Measurements from ENCODE around the gene SUSD3. TPM values are rescaled to one million over a fixed set of nuclear protein-coding genes. Genes with fewer than 3 reads are reported as not detected.
A peak's percentile ranks its signal among the peaks of the same experiment; 100 is the strongest.
"Not testable (repeated sequence)": the region's sequence is repeated elsewhere in the genome, so short reads cannot be mapped to it uniquely, and the experiment has no call there.

The SUSD3 gene
- total RNA-seq, 2 experiments from 2014 or later: 33.9 to 35.6 TPM

DNA sequence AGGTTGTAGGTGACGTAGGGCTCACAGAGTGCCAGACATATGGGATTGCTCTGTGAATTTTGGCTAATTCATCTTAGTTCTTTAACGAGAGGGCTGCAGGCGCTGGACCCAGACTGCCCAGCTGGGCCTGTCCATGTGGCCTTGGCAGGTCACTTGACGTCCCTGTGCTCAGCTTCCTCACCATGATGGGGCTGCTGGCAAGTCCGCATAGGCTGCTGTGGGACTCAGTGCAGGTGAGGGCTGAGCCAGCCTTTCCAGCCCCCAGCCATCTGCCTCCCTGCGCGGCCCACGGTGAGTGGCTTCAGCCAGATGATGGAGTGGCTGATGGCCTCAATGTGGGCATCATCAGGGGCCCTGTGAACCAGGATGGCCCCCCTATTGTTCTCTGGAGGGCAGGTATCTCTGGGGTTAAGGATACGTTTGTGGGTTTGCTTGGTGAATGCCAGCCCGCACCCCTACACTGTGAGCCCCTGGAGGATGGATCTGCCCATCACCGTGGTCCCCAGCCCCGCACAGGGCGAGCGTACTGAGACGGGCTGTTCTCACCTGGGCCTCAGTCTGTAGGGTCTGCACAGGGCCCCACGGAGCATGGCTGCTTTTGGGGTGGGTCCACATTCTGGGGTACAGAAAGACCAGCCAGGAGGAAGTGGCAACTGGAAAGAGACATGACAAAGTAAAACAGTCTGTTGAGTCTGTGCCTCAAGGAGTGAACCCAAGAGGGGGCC is 41.2 kb downstream of the SUSD3 start:
- H3K27me3 Mint-ChIP-seq: no peaks in the 10 kb centered on the region
- H3K9me3 ChIP-seq (ENCODE audit: control insufficient read depth in 1 of 2, insufficient read depth in 1 of 2, low read length in 2 of 2): peaks cover 0 to 11% of the 10 kb centered on the region in 2 experiments
- H3K4me3 ChIP-seq (ENCODE audit: low read length): no peak overlapping the region
- H3K9me3 Mint-ChIP-seq: peaks cover 6% of the 10 kb centered on the region
- peaks cover 68% of the 10 kb centered on the region for H3K4me1 Mint-ChIP-seq (ENCODE audit: low read depth)
- no peak overlapping the region for H3K27ac ChIP-seq (ENCODE audit: low read depth in 1 of 2, low read length in 2 of 2)
- H3K36me3 ChIP-seq (ENCODE audit: insufficient read depth, low read length): no peaks in the 10 kb centered on the region
- CTCF ChIA-PET: interaction anchor here (1.0 kb wide), 1 partner anchor 114 kb away, joined by 3 read pairs; no protein-coding TSS in a partner anchor
- DNase-seq: peak in 1 of 14 experiments; percentile 31
- POLR2A ChIA-PET: interaction anchor here (0.9 to 1.9 kb wide), 6 partner anchors 34 to 136 kb away, joined by 3 to 9 read pairs (median 4); partner anchors contain the start of gene NINJ1
- no peaks in the 10 kb centered on the region for H3K27me3 ChIP-seq (ENCODE audit: control insufficient read depth in 1 of 2, insufficient read depth in 2 of 2, low read length in 2 of 2)
- peaks cover 45% of the 10 kb centered on the region for H3K4me1 ChIP-seq (ENCODE audit: insufficient read depth, low read length)
- ATAC-seq (ENCODE audit: poor library complexity): no peak
- intact Hi-C loops (cut with DNase I, micrococcal nuclease): loop anchor here (5.0 kb wide), 2 partner anchors 137 to 337 kb away; partner anchors contain the start of gene BICD2 (in 1 of the 2)
- H3K36me3 Mint-ChIP-seq (ENCODE audit: low read depth): peaks cover 41% of the 10 kb centered on the region
- H3K27ac Mint-ChIP-seq: peak overlapping the region; percentile 60
- peak overlapping the region; percentile 90 for H3K4me3 Mint-ChIP-seq
- TF ChIP-seq, protein P1, sequence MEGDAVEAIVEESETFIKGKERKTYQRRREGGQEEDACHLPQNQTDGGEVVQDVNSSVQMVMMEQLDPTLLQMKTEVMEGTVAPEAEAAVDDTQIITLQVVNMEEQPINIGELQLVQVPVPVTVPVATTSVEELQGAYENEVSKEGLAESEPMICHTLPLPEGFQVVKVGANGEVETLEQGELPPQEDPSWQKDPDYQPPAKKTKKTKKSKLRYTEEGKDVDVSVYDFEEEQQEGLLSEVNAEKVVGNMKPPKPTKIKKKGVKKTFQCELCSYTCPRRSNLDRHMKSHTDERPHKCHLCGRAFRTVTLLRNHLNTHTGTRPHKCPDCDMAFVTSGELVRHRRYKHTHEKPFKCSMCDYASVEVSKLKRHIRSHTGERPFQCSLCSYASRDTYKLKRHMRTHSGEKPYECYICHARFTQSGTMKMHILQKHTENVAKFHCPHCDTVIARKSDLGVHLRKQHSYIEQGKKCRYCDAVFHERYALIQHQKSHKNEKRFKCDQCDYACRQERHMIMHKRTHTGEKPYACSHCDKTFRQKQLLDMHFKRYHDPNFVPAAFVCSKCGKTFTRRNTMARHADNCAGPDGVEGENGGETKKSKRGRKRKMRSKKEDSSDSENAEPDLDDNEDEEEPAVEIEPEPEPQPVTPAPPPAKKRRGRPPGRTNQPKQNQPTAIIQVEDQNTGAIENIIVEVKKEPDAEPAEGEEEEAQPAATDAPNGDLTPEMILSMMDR (IDR thresholded peaks at IDR 0.05): no peak

DNA sequence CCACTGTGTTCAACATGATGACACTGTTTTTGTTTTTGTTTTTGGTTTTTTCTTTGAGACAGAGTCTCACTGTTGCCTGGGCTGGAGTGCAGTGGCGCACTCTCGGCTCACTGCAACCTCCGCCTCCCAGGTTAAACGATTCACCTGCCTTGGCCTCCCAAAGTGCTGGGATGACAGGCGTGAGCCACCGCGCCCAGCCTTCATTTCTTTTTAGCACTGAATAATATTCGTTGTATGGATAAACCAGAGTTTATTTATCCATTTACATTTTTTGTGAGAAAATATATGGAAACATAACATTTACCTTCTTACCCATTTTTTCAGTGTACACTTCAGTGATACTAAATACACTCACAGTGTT is 41.8 kb downstream of the SUSD3 start:
- H3K4me1 ChIP-seq (ENCODE audit: insufficient read depth, low read length): peaks cover 44% of the 10 kb centered on the region
- Mint-ChIP-seq H3K27ac (peak overlapping the region; percentile 60), H3K27me3 (no peaks in the 10 kb centered on the region), H3K4me1 (ENCODE audit: low read depth) (peaks cover 68% of the 10 kb centered on the region), H3K36me3 (ENCODE audit: low read depth) (peaks cover 47% of the 10 kb centered on the region), H3K9me3 (peaks cover 8% of the 10 kb centered on the region), H3K4me3 (peak overlapping the region; percentile 40)
- intact Hi-C loops (cut with DNase I, micrococcal nuclease): no loop called here
- TF ChIP-seq, protein P1 (IDR thresholded peaks at IDR 0.05): no peak
- DNase-seq (no peak), ATAC-seq (ENCODE audit: poor library complexity) (no peak)
- H3K4me3 ChIP-seq (ENCODE audit: low read length): no peak overlapping the region
- ChIA-PET POLR2A (no interaction called here), CTCF (no interaction called here)
- H3K9me3 ChIP-seq (ENCODE audit: control insufficient read depth in 1 of 2, insufficient read depth in 1 of 2, low read length in 2 of 2): peaks cover 0 to 11% of the 10 kb centered on the region in 2 experiments
- H3K36me3 ChIP-seq (ENCODE audit: insufficient read depth, low read length): no peaks in the 10 kb centered on the region
- H3K27ac ChIP-seq (ENCODE audit: low read depth in 1 of 2, low read length in 2 of 2): no peak overlapping the region
- no peaks in the 10 kb centered on the region for H3K27me3 ChIP-seq (ENCODE audit: control insufficient read depth in 1 of 2, insufficient read depth in 2 of 2, low read length in 2 of 2)

DNA sequence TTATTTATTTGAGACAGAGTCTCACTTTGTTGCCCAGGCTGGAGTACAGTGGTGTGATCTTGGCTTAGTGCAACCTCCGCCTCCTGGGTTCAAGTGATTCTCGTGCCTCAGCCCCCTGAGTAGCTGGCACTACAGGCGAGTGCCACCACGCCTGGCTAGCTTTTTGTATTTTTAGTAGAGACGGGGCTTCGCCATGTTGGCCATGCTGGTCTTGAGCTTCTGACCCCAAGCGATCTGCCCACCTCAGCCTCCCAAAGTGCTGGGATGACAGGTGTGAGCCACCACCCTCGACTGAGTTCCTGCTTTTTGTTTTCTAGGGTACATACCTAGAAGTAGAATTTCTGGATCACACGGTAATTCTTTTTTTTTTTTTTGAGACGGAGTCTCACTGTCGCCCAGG is 42.6 kb downstream of the SUSD3 start:
- H3K27ac Mint-ChIP-seq; H3K27me3 ChIP-seq (ENCODE audit: control insufficient read depth in 1 of 2, insufficient read depth in 2 of 2, low read length in 2 of 2); H3K36me3 ChIP-seq (ENCODE audit: insufficient read depth, low read length); H3K4me3 Mint-ChIP-seq; H3K4me3 ChIP-seq (ENCODE audit: low read length); H3K27me3 Mint-ChIP-seq; intact Hi-C loops (cut with DNase I, micrococcal nuclease); DNase-seq; H3K27ac ChIP-seq (ENCODE audit: low read depth in 1 of 2, low read length in 2 of 2); POLR2A ChIA-PET; ATAC-seq (ENCODE audit: poor library complexity): not testable (repeated sequence)
- CTCF ChIA-PET: interaction anchor here (0.7 kb wide), 1 partner anchor 64 kb away, joined by 3 read pairs; no protein-coding TSS in a partner anchor
- Histone ChIP-seq H3K9me3 (ENCODE audit: control insufficient read depth in 1 of 2, insufficient read depth in 1 of 2, low read length in 2 of 2) (peaks cover 0 to 11% of the 10 kb centered on the region in 2 experiments), H3K4me1 (ENCODE audit: insufficient read depth, low read length) (peaks cover 48% of the 10 kb centered on the region)
- peaks cover 11% of the 10 kb centered on the region for H3K9me3 Mint-ChIP-seq
- peaks cover 77% of the 10 kb centered on the region for H3K4me1 Mint-ChIP-seq (ENCODE audit: low read depth)
- H3K36me3 Mint-ChIP-seq (ENCODE audit: low read depth): peaks cover 55% of the 10 kb centered on the region

Data from CD4-positive, alpha-beta T cell (primary cell).